HG02610 (cell line): ENCODE data around the gene SYCE3.

ENCODE experiments used
- ATAC-seq: cut with Tn5 transposase; IDR thresholded peaks from one replicate; pipeline ENCODE4 v1.9.1; 2021; ENCODE audit warnings: mild to moderate bottlenecking, moderate library complexity; ENCODE audit not compliant: unreplicated experiment

Gene SYCE3

GRCh38 chr22:50532824-50533796 lies 29.6 kb downstream of the SYCE3 start:
- no peak for ATAC-seq

DNA sequence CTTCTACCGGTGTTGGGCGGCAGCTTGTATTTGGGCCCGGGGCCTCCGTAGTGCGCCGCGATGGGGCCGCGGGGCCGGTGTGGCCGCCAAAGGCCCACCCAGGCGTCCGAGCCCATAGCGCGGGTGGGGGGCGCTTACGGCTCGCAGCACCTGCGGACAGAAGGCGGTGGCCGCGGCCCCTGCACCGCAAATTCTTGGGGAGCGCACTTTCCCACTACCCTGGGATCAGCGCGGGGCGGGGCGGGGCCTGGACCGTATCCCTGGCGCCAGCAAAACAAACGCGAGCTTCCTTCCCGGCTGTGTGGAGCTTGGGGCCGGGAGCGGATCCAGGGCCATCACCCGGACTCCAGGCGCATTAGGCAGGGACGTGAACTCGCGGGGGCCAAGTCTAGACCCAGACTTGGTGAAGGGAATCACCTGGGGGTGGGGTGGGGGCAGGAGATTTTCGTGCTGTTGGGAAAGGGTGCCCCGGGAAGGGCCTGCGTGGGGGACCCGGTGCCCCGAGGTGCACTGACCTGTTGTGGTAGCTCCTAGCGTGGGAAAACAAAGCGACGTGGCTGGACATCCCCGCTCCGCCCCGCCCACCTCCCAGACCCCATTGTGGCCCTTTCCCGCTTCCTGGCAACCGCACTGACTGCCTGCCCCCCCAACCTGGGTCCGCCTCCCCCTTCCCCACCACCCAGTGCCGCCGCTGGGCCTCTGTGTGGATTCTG lies 30.6 kb downstream of the SYCE3 start:
- no peak for ATAC-seq

DNA sequence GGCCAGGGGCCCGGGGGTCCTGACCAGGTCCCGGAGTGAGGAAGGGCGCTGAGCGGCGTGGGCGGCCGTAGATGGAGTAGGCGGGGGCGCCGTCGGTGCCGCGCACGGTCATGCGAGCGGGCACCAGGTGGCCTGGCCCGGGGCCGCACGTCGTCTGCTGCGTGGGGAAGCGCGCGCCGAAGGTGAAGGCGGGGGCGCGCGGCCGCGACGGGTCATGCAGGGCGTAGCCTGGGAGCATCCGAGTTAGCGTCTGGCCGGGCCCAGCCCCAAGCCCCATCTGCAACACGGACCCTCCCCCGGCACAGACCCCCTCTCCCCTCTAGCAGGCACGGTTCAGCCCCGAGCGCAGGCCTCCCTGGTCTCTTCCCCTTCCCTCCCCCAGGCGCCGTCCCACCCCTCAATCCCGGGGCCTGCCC lies 31.2 kb downstream of the SYCE3 start:
- no peak for ATAC-seq

DNA sequence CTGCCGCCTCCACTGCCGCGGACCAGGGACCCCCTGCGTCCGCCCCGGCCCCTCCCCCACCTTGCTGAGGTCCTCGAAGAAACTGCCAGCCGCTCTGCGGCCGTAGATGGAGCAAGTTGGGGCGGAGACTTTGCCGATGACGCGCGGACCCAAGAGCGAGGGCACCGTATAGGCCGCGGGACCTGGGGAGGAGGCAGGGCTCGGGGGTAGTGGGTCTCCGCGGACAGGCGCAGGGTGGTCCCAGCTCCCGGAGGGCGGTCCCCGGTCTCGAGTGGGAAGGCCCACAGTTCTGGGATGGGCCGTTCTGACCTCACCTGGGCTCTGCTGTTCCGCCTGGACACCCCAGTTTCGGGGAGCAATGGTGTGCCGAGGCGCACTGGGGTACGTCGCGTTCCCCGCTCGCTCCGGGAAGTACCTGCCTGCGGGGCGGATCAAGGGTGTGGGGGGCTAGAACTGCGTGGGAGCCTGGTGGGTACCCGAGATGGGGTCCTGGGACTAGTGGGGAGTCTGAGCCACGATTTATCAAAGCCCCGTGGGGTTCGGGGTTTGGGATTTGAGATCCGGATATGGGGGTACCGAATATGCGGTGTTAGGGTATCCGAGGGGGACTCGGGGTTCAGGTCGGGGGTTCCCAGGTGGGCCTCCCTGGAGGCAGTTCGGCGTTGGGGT lies 31.7 kb downstream of the SYCE3 start:
- ATAC-seq = no peak

DNA sequence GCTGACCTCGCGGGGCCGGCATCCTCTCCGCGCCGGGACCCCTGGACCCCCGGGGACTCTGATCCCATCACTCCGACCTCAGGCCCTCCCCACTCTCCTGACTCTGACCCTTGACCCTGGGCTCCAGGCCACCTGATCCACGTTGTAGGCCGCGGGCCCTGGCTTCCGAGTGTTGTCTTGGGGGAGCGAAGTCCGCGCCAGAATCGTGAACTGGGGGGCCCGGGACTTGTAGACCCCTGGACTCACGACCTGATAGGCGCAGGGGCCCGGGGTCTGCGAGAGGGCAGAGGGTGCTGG lies 32.2 kb downstream of the SYCE3 start:
- ATAC-seq = no peak

GRCh38 chr22:50529897-50530579 lies 32.7 kb downstream of the SYCE3 start, which contains the start of gene TYMP:
Gene TYMP, minus strand, starts transcription at chr22:50530012. Its CDS starts 303 bp downstream, at chr22:50529709.
- ATAC-seq = no peak

- no peak for ATAC-seq
These were observed 33.3 kb downstream of the SYCE3 start for GRCh38 chr22:50529416-50529896.

DNA sequence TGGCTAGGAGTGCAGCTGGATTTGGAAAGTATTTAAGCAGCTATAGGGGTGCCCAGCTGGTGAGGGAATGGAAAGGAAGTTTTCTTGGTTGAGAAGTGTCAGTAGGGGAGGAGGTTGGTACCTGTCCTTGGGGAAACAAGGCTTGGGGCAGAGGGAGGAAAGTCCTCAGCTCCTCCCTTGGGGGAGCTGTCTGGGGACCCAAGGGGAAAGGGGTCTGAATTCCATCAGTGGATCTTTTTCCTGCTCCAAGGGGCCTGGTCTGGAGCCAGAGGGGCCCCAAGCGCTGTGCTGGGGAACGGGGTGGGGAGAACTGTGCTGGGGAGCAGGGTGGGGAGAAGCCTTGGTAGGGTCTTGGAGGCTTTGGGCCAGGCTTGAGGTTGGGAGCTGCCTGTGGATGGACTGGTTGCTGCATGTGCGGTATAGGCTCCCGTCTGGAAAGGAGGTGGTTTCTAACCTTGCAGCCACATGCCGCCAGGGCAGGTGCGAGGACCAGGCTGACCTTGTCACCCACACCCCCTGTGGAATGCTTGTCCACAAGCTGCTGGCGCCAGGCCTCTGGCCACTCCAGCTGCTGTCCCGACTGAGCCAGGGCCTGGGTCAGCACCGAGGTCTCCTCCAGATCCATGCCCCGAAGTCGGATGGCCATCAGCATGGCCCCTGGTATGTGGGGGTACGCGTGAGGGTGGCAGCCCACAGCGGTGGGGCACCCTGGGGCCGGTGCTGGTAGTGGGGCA lies 33.9 kb downstream of the SYCE3 start:
- no peak for ATAC-seq

GRCh38 chr22:50527921-50528681 lies 34.6 kb downstream of the SYCE3 start:
- ATAC-seq = no peak

GRCh38 chr22:50526834-50527801 lies 35.6 kb downstream of the SYCE3 start:
- ATAC-seq = no peak

GRCh38 chr22:50526108-50526833 lies 36.4 kb downstream of the SYCE3 start:
- ATAC-seq = peak; percentile 27

GRCh38 chr22:50525858-50526107 lies 36.9 kb downstream of the SYCE3 start:
- ATAC-seq = peak; percentile 14

GRCh38 chr22:50525104-50525857 lies 37.4 kb downstream of the SYCE3 start, which contains the start of gene SCO2:
Gene SCO2, minus strand, starts transcription at chr22:50525598. Its CDS starts 1,187 bp downstream, at chr22:50524411.
- peak; percentile 41 for ATAC-seq

DNA sequence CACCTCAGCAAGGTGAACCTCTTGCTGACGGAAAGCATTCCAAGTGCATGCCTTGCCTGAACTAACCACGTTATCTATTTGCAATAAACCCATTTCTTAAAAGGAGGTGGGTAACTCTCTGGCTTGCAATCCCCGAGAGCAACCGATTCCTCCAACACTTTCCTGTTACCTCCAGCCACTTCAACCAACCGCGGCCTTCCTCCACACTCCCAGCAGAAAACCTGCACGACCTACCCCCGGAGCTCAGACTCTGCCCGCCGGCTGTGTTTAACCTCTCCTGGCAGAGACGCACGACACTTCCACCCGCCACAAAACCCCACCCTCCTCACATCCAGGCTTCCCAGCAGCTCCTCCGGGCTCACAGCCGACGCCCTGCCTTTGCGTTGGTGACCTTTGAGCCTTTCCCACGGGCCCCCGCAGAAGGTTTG lies 38.0 kb downstream of the SYCE3 start:
- no peak for ATAC-seq

- no peak for ATAC-seq
These were observed 38.7 kb downstream of the SYCE3 start for GRCh38 chr22:50523806-50524675.

DNA sequence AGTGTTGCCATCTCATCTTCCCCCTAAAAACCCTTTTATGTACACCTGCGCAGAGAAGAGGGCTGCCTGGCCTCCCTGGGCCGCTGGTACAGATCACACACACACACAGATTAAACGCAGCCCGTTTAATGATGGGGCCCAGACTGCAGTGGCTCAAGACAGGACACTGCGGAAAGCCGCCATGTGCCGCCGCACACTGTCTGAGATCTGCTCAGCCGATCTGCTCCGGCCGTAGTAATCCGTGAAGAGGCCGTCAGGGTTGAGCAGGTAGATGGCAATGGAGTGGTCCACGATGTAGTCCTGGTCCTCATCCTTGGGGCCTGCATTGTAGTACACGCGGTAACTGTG lies 39.3 kb downstream of the SYCE3 start:
- no peak for ATAC-seq
